Measurements from ENCODE around the gene PRDM7. TPM values are rescaled to one million over a fixed set of nuclear protein-coding genes. Genes with fewer than 3 reads are reported as not detected.

PRDM7 gene
- total RNA-seq, 1 experiment from 2014 or later, result not detected

GRCh38 chr16:90031931-90032673, 45.0 kb downstream of the PRDM7 start:
- no peak for ATAC-seq
- Mint-ChIP-seq H3K9me3 (no peaks in the 10 kb centered on the region), H3K36me3 (peaks cover 49% of the 10 kb centered on the region), H3K27ac (0 out of 2 replicates have a peak overlapping the region, but pooled peaks have one; percentile 11), H3K4me3 (no peak overlapping the region), H3K27me3 (ENCODE audit: low read depth) (no peaks in the 10 kb centered on the region), H3K4me1 (peaks cover 9% of the 10 kb centered on the region)
- TF ChIP-seq CREM (CRISPR knock-in tag; IDR thresholded peaks at IDR 0.05), result no peak
- no peak for TF ChIP-seq ESRRA (CRISPR knock-in tag; IDR thresholded peaks at IDR 0.05; ENCODE audit: borderline replicate concordance)
- no peak for TF ChIP-seq ZNF425 (CRISPR knock-in tag; conservative IDR thresholded peaks at IDR 0.05)
- TF ChIP-seq, protein P1, sequence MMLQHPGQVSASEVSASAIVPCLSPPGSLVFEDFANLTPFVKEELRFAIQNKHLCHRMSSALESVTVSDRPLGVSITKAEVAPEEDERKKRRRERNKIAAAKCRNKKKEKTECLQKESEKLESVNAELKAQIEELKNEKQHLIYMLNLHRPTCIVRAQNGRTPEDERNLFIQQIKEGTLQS (CRISPR knock-in tag; conservative IDR thresholded peaks at IDR 0.05), result no peak
- TF ChIP-seq ZNF232 (CRISPR knock-in tag; IDR thresholded peaks at IDR 0.05), result no peak
- no peak for TF ChIP-seq RORB (CRISPR knock-in tag; IDR thresholded peaks at IDR 0.05)
- no peak for TF ChIP-seq IRF1 (CRISPR knock-in tag; IDR thresholded peaks at IDR 0.05)
- TF ChIP-seq TEAD4 (CRISPR knock-in tag; IDR thresholded peaks at IDR 0.05), result no peak
- no peak for TF ChIP-seq FOXJ3 (CRISPR knock-in tag; IDR thresholded peaks at IDR 0.05; ENCODE audit: borderline replicate concordance)
- TF ChIP-seq ZNF512 (CRISPR knock-in tag; IDR thresholded peaks at IDR 0.05; ENCODE audit: borderline replicate concordance), result no peak
- no peak for TF ChIP-seq PRDM15 (CRISPR knock-in tag; IDR thresholded peaks at IDR 0.05)
- no peak for TF ChIP-seq ETV6 (CRISPR knock-in tag; IDR thresholded peaks at IDR 0.05)
- no peak for TF ChIP-seq E2F4 (CRISPR knock-in tag; IDR thresholded peaks at IDR 0.05; ENCODE audit: borderline replicate concordance, low read depth)
- POLR2A ChIA-PET, result no interaction called here
- DNase-seq (ENCODE audit: low spot score), result no peak
- CTCF ChIA-PET, result no interaction called here

Measured in WTC11 (cell line).